Measurements from ENCODE around the gene VIPAS39. TPM values are rescaled to one million over a fixed set of nuclear protein-coding genes. Genes with fewer than 3 reads are reported as not detected.

VIPAS39 gene
- total and polyA plus RNA-seq, 9 of the 15 experiments (the other 6 are each of a cell fraction or from before 2014, with no cell fraction given): 5.7 to 25.6 (median 9.9) TPM

DNA sequence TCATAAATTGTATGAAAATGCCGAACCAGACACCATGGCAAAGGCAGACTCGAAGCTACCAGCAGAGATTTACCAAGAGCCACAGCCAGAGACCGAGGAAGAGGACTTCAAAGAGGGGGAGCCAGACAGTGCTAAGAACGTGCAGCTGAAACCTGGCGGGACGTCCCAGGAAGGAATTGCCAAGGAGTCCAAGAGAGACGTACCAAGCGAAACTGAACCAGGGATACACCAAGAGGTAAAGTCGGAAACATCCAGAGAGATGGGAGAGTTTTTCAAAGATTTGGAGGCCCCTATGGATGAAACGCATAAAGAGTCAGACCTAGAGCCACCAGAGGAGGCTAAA is 79.9 kb downstream of the VIPAS39 start:
- Histone ChIP-seq H3K9ac (ENCODE audit: insufficient read depth in 1 of 2, low read depth in 2 of 2, low read length in 2 of 2) (peak overlapping the region; percentile 77 to 97), H3K4me3 (peak overlapping the region; percentile 90), H3K27ac (ENCODE audit: extremely low read depth, low read depth, low read length) (no peak overlapping the region), H3K36me3 (ENCODE audit: control insufficient read depth, insufficient read depth, low read length) (no peaks in the 10 kb centered on the region), H3K4me2 (ENCODE audit: insufficient read depth, low read length) (peak overlapping the region; percentile 87), H3K9me1 (ENCODE audit: control insufficient read depth, insufficient read depth, low read length) (no peaks in the 10 kb centered on the region), H3K4me1 (replicated peaks in 1 of 2; ENCODE audit: control insufficient read depth in 2 of 2, insufficient read depth in 2 of 2, low read length in 2 of 2) (peaks cover 6 to 8% of the 10 kb centered on the region in 2 experiments; a peak in 3 of 5 replicates), H4K20me1 (replicated peaks; ENCODE audit: control insufficient read depth, insufficient read depth, low read length) (no peaks in the 10 kb centered on the region), H2AFZ (ENCODE audit: low read depth, low read length) (peak overlapping the region; percentile 99), H3K9me3 (replicated peaks; ENCODE audit: control insufficient read depth, insufficient read depth, low read depth, low read length) (no peaks in the 10 kb centered on the region), H3K79me2 (ENCODE audit: control insufficient read depth, insufficient read depth, low read length) (peaks cover 35% of the 10 kb centered on the region), H3K27me3 (ENCODE audit: control insufficient read depth in 2 of 2, insufficient read depth in 2 of 2, low read length in 2 of 2) (no peaks in the 10 kb centered on the region)
- intact Hi-C loops (cut with micrococcal nuclease) (loop anchor here (2.0 to 5.0 kb wide), 2 partner anchors 55 to 79 kb away; partner anchors contain the start of genes GSTZ1, POMT2 and VIPAS39), in situ Hi-C loops (cut with MboI) (no loop called here)
- FAIRE-seq: no peak
- no peak for TF ChIP-seq MTA2 (IDR thresholded peaks at IDR 0.05; ENCODE audit: low read depth)
- TF ChIP-seq JUNB (CRISPR knock-in tag; conservative IDR thresholded peaks at IDR 0.05): no peak
- no peak for TF ChIP-seq ELF4 (CRISPR knock-in tag; IDR thresholded peaks at IDR 0.05)
- TF ChIP-seq, protein P1, sequence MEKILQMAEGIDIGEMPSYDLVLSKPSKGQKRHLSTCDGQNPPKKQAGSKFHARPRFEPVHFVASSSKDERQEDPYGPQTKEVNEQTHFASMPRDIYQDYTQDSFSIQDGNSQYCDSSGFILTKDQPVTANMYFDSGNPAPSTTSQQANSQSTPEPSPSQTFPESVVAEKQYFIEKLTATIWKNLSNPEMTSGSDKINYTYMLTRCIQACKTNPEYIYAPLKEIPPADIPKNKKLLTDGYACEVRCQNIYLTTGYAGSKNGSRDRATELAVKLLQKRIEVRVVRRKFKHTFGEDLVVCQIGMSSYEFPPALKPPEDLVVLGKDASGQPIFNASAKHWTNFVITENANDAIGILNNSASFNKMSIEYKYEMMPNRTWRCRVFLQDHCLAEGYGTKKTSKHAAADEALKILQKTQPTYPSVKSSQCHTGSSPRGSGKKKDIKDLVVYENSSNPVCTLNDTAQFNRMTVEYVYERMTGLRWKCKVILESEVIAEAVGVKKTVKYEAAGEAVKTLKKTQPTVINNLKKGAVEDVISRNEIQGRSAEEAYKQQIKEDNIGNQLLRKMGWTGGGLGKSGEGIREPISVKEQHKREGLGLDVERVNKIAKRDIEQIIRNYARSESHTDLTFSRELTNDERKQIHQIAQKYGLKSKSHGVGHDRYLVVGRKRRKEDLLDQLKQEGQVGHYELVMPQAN (IDR thresholded peaks at IDR 0.05; ENCODE audit: borderline replicate concordance): peak; percentile 12; the same call in 1 of the 2 replicates
- peak; percentile 61 for TF ChIP-seq GABPA (tag; conservative IDR thresholded peaks at IDR 0.05; ENCODE audit: low read depth)
- TF ChIP-seq, protein P2, sequence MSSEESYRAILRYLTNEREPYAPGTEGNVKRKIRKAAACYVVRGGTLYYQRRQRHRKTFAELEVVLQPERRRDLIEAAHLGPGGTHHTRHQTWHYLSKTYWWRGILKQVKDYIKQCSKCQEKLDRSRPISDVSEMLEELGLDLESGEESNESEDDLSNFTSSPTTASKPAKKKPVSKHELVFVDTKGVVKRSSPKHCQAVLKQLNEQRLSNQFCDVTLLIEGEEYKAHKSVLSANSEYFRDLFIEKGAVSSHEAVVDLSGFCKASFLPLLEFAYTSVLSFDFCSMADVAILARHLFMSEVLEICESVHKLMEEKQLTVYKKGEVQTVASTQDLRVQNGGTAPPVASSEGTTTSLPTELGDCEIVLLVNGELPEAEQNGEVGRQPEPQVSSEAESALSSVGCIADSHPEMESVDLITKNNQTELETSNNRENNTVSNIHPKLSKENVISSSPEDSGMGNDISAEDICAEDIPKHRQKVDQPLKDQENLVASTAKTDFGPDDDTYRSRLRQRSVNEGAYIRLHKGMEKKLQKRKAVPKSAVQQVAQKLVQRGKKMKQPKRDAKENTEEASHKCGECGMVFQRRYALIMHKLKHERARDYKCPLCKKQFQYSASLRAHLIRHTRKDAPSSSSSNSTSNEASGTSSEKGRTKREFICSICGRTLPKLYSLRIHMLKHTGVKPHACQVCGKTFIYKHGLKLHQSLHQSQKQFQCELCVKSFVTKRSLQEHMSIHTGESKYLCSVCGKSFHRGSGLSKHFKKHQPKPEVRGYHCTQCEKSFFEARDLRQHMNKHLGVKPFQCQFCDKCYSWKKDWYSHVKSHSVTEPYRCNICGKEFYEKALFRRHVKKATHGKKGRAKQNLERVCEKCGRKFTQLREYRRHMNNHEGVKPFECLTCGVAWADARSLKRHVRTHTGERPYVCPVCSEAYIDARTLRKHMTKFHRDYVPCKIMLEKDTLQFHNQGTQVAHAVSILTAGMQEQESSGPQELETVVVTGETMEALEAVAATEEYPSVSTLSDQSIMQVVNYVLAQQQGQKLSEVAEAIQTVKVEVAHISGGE (CRISPR knock-in tag; IDR thresholded peaks at IDR 0.05): peak in 1 of 3 experiments; percentile 74; a peak in 2 of 6 replicates
- TF ChIP-seq ZEB2 (IDR thresholded peaks at IDR 0.05): no peak
- TF ChIP-seq CEBPB (tag; IDR thresholded peaks at IDR 0.05): no peak
- TF ChIP-seq SAP30 (IDR thresholded peaks at IDR 0.05; ENCODE audit: borderline replicate concordance, insufficient read depth, low read depth, low read length, poor library complexity, severe bottlenecking): peak; percentile 72
- TF ChIP-seq HDAC1 (IDR thresholded peaks at IDR 0.05): 0 out of 4 replicates have a peak, but pooled peaks of 1 of the 2 experiments have one; percentile 3
- ChIA-PET POLR2A (interaction anchor here (0.6 to 1.0 kb wide), 3 partner anchors 9 to 61 kb away, joined by 3 to 4 read pairs (median 3); no protein-coding TSS in a partner anchor), CTCF (ENCODE audit: low intra/inter-chr PET ratio) (no interaction called here)
- no peak for DNase-seq (ENCODE audit: extremely low read depth in 1 of 4, low spot score in 3 of 4)
- whole genome bisulfite sequencing (ENCODE audit: insufficient coverage, low coverage, missing lambda C conversion rate): 23% methylated on average over 6 of the region's 10 CpGs
- no peak for ATAC-seq
- BruUV-seq (replicated peaks): no TSS peak
